ENCODE results near the gene TRAM2. TPM values are rescaled to one million over a fixed set of nuclear protein-coding genes. Genes with fewer than 3 reads are reported as not detected.
A peak's percentile ranks its signal among the peaks of the same experiment; 100 is the strongest.

The TRAM2 gene
- total and polyA plus RNA-seq, 5 experiments from 2014 or later, result 3.1 to 9.9 (median 4.9) TPM

DNA sequence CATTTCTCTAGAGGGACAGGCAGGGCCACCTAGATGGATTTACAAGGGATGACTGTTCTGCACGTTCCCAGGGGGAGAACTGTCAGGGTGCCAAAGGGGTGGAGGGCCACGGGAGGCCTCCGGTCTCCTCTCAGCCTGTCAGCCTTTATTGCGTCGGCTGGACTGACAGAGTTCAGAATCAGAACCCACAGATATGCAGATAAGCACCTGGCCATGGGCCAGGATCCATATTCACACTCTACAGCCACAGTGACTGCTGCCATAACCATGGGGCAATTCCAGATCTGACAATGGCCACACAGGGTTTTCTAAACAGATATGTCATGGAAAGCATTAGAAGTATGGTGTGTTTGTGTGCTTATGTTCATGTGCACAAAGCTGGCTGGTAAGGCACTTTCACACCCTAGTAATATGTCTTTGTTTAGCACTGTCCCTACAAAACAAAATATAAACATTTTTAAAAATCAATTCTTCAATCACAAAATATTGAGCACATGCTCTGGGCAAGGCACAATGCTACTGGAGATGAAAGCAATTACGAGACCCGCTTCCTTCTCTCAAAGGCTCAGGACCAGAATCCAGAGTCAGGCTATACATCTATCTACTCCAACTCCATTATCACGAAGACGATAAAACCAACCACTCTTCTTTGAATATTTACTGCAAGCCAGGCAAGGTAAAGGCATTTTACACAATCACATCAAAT lies 29.1 kb downstream of the TRAM2 start:
- H3K4me1 Mint-ChIP-seq, result peaks cover 29 to 79% (median 48%) of the 10 kb centered on the region in 4 donors
- POLR2A ChIA-PET, result no interaction called here
- H3K9me3 Mint-ChIP-seq, result no peaks in the 10 kb centered on the region
- H3K27ac Mint-ChIP-seq, result no peak overlapping the region
- H3K27me3 Mint-ChIP-seq, result no peaks in the 10 kb centered on the region
- no peak for DNase-seq
- ATAC-seq, result no peak
- no peak overlapping the region for H3K4me3 Mint-ChIP-seq
- H3K36me3 Mint-ChIP-seq, result peaks cover 0 to 22% (median 17%) of the 10 kb centered on the region in 3 donors

DNA sequence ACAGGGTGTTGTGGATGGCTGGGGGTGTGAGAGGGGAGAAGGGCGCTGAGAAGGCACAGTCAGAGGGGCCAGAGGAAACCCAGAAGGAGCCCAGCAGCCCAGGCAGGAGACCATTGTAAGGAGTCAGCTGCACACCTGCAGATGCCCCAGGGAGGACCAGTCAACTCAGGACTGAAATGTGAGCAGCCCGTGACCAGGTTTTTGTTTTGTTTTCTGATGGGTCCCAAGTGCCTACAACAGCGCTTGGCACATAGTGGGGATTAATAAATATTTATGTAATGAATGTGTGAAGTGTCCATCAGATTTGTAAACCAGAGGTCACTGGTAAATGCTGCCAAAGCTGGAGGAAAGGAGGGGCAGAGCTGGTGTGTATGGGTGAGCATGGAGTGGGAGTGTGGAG lies 30.2 kb downstream of the TRAM2 start:
- POLR2A ChIA-PET, result interaction anchor here (0.6 kb wide), 1 partner anchor 776 kb away, joined by 6 read pairs; no protein-coding TSS in a partner anchor
- H3K27me3 Mint-ChIP-seq, result no peaks in the 10 kb centered on the region
- DNase-seq, result no peak
- no peaks in the 10 kb centered on the region for H3K9me3 Mint-ChIP-seq
- peak overlapping the region in 1 of 10 donors; percentile 68 for H3K27ac Mint-ChIP-seq
- no peak for ATAC-seq
- no peak overlapping the region for H3K4me3 Mint-ChIP-seq
- peaks cover 0 to 19% (median 17%) of the 10 kb centered on the region in 3 donors for H3K36me3 Mint-ChIP-seq
- H3K4me1 Mint-ChIP-seq, result peaks cover 23 to 68% (median 42%) of the 10 kb centered on the region in 4 donors

DNA sequence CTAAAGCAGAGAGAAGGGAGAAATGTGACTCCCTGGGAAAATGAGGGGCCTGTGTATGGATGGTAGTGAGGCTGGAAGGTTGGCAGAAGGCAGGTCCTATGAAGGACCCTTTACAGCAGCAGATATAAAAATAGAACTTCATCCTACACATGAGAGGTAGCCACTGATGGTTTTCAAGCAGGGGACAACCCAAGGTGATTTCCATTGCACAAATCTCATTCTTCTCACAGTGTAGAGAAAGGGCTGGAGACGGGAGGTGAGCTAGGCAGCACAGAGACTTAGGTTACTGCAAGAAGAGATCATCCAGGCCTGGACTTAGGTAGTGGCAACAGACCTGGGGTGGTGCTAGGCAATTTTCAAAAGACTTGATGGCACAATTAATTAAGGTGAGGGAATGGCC lies 30.7 kb downstream of the TRAM2 start:
- H3K36me3 Mint-ChIP-seq, result peaks cover 0 to 19% (median 17%) of the 10 kb centered on the region in 3 donors
- POLR2A ChIA-PET, result no interaction called here
- H3K4me1 Mint-ChIP-seq, result peaks cover 19 to 63% (median 39%) of the 10 kb centered on the region in 4 donors
- H3K4me3 Mint-ChIP-seq, result no peak overlapping the region
- DNase-seq (no peak), ATAC-seq (no peak)
- no peaks in the 10 kb centered on the region for H3K27me3 Mint-ChIP-seq
- no peaks in the 10 kb centered on the region for H3K9me3 Mint-ChIP-seq
- peak overlapping the region in 2 of 10 donors; percentile 68 to 69 for H3K27ac Mint-ChIP-seq

DNA sequence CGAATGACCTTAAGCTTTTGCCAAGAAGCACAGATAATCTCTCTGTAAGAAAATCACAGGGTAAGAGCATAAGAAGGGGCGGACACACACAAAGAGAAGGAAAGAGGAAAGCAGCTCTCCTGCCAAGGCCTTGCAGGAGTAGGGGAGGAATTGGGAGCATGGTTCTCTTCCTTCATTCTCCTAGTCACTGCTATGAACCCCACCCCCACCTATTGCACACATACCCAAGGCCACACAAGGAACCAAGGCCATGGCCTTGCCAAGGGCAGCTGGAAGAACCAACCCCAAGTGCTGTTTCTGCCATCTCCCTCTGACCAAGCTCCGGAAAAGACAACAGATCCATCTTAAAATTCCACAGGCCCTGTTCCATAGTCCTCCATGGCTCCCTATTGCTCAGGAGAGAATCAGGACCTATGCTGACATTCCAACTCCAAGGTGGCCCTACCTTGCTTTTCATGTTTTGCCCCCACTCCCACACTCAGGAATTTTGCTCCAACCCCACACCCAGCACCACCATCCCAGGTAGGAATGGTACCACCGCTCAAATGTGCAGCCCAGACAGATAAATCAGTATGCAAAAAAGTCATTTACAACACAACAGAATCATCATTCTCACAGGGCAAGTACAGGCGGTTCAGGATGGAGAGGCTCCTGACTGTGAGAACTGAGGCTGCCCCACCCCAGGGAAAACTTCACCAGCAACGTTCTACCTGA lies 31.3 kb downstream of the TRAM2 start:
- Mint-ChIP-seq H3K27me3 (no peaks in the 10 kb centered on the region), H3K4me1 (peaks cover 14 to 58% (median 36%) of the 10 kb centered on the region in 4 donors), H3K9me3 (no peaks in the 10 kb centered on the region), H3K27ac (peak overlapping the region in 2 of 10 donors; percentile 68 to 69), H3K4me3 (no peak overlapping the region), H3K36me3 (peaks cover 0 to 19% (median 17%) of the 10 kb centered on the region in 3 donors)
- no peak for DNase-seq
- no peak for ATAC-seq
- POLR2A ChIA-PET, result interaction anchor here (0.6 kb wide), 1 partner anchor 172 kb away, joined by 4 read pairs; no protein-coding TSS in a partner anchor

DNA sequence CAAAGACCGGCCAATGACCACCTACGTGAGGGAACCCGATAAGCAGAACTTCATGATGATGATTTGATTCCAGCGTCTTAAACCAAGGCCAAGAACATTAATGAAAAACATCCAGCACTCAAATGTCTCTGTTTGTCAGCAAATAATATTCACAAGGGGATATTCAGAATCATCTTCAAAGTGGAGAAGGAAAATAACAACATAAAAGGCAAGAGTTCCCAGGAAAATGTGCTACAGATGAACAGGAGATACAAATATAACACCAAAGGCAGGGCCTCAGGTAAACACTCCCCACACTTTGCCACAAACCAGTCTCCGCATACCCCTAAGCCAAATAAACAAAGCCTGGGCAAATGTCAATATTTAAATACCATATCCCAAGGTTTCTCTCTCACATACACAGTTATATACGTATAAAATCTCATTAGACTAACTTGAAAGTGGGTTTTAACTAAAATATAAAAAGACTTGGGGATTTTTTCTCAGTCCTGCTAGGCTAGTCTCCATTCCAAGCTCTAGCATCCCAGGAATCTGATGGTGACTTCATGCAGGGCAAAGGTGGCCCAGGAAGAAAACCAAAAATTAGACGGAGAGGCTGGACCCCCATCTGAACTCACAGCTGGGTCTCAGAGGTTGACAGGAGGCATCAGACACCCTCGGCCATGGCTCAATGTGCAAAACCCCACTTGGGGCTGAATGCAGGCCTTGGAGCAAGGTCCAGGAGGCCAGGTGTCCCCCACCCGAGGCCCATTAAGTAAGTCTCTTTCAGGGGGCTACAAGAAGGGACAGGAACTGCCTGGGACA lies 32.1 kb downstream of the TRAM2 start:
- Mint-ChIP-seq H3K9me3 (no peaks in the 10 kb centered on the region), H3K36me3 (peaks cover 0 to 18% (median 14%) of the 10 kb centered on the region in 3 donors), H3K27me3 (no peaks in the 10 kb centered on the region), H3K4me3 (no peak overlapping the region), H3K4me1 (peaks cover 12 to 51% (median 36%) of the 10 kb centered on the region in 4 donors), H3K27ac (peak overlapping the region in 2 of 10 donors; percentile 2 to 68)
- POLR2A ChIA-PET, result no interaction called here
- ATAC-seq, result no peak
- DNase-seq, result no peak

DNA sequence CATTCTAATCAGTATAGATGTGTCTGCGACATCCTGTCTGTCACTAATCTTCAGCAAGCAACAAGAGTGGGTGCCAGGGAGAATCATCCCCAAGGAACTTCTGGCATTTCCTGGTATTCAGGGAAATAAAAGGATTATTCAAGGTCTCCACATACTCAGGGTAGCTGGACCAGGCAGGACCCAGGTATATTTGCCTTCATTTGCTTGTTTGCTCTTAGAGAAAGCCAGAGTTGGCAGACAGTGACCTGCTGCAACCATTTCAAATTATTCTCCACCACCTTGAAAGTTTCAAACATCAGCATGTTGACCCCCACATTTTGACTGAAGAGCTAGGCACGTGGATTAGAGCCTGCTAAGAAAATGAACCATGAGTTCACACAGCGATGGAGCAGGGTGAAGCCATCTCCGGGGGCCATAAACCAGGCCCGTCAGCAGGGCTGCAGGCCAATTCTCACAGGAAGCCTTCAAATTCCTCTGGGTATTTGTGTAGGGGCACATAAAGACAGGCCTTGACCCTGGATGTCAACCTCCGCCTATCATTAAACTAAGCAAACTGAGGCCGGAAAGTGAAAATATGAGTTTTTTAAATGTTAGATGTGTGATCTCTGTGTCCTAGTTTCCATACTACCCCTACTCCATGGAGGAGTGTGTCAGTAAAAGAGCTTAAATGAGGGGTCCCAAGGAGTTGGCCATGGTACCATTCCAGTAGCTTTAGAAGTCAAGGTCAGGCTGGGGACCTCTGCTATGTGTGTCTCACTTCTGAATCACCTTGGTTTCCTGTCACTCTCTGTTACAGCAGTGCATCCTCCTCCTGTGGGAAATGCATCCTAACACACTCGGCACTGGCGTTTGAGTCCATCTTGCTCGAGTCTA lies 32.9 kb downstream of the TRAM2 start:
- POLR2A ChIA-PET, result no interaction called here
- H3K27ac Mint-ChIP-seq, result peak overlapping the region in 1 of 10 donors; percentile 2
- DNase-seq (no peak), ATAC-seq (no peak)
- H3K4me3 Mint-ChIP-seq, result no peak overlapping the region
- H3K4me1 Mint-ChIP-seq, result peaks cover 12 to 47% (median 39%) of the 10 kb centered on the region in 4 donors
- peaks cover 0 to 15% (median 11%) of the 10 kb centered on the region in 3 donors for H3K36me3 Mint-ChIP-seq
- H3K27me3 Mint-ChIP-seq, result no peaks in the 10 kb centered on the region
- H3K9me3 Mint-ChIP-seq, result no peaks in the 10 kb centered on the region

DNA sequence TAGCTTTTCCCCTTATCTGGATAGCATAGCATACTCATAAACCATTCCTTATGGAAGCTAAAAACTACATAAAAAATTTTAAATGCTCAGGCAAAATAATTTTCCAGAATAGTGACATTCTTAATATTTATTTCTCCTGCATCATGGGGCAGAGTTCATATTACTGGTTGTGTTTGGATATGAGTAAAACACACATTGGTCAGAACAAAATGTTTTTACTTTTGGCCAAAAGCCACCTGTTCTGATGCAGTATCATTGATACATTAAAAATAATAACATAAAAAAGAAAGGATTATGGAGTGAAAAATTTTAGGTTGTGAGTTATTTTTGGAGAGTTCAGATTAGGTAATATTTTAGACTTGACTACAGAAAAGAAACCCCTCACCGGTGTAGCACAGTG lies 33.6 kb downstream of the TRAM2 start:
- no peaks in the 10 kb centered on the region for H3K27me3 Mint-ChIP-seq
- H3K4me3 Mint-ChIP-seq, result no peak overlapping the region

DNA sequence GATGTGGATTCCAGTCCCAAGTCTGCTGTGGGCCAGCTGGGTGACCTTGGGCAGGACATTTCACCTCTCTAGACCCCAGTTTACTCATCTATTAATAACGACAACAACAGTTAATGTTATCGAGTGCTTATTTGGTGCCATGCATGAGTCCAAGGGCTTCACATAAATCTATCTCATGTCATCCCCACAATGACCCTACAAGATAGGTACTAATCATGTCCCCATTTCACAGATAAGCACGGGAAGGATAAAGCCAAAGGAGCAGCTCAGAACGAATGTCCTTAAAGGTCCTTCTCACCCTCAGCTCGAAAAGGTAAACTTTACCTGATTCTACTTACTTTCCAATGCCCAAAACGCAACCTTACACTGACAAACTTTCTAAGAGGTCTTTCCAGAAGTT lies 35.7 kb downstream of the TRAM2 start:
- Mint-ChIP-seq H3K27ac (no peak overlapping the region), H3K9me3 (no peaks in the 10 kb centered on the region), H3K36me3 (peaks cover 0 to 11% (median 7%) of the 10 kb centered on the region in 3 donors), H3K4me1 (peaks cover 32 to 56% (median 44%) of the 10 kb centered on the region in 4 donors), H3K4me3 (no peak overlapping the region), H3K27me3 (no peaks in the 10 kb centered on the region)
- DNase-seq (no peak), ATAC-seq (no peak)
- POLR2A ChIA-PET, result no interaction called here

More for the DNA sequence above, 33.6 kb downstream of the TRAM2 start:
- peaks cover 19 to 50% (median 41%) of the 10 kb centered on the region in 4 donors for H3K4me1 Mint-ChIP-seq
- no peak overlapping the region for H3K27ac Mint-ChIP-seq
- ATAC-seq, result no peak
- H3K9me3 Mint-ChIP-seq, result no peaks in the 10 kb centered on the region
- peaks cover 0 to 15% (median 11%) of the 10 kb centered on the region in 3 donors for H3K36me3 Mint-ChIP-seq
- POLR2A ChIA-PET, result no interaction called here
- no peak for DNase-seq

DNA sequence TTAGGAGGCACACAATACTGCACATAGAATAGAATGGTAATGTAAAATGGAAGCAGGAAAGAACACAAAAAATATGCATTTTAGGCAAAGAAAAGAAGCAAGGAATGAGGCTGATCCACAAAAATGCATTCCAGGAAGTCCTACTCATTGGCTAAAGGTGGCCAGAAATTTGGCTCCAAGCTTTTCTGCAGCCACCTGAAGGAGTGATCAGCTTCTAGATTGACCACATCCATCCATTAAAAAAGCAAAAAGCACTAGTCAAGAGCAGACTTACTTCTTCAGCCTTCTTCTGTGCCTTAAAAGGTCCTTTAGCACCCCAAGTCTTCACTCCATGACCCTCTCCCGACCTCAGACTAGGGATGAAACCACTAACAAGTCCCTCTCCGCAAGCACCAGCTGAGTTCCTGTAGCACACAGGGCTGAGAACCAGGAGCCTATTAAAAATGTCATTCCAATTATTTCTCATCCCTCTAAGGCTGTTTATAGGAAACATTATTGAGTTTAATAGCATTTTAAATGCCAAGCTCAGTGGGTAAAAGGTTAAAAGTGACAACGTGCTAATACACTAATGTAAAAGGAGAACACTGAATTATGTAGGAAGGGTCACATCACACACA lies 36.5 kb downstream of the TRAM2 start:
- POLR2A ChIA-PET, result no interaction called here
- no peaks in the 10 kb centered on the region for H3K27me3 Mint-ChIP-seq
- DNase-seq (no peak), ATAC-seq (no peak)
- no peak overlapping the region for H3K27ac Mint-ChIP-seq
- H3K4me1 Mint-ChIP-seq, result peaks cover 30 to 58% (median 48%) of the 10 kb centered on the region in 4 donors
- H3K9me3 Mint-ChIP-seq, result no peaks in the 10 kb centered on the region
- no peak overlapping the region for H3K4me3 Mint-ChIP-seq
- peaks cover 0 to 11% (median 9%) of the 10 kb centered on the region in 3 donors for H3K36me3 Mint-ChIP-seq

DNA sequence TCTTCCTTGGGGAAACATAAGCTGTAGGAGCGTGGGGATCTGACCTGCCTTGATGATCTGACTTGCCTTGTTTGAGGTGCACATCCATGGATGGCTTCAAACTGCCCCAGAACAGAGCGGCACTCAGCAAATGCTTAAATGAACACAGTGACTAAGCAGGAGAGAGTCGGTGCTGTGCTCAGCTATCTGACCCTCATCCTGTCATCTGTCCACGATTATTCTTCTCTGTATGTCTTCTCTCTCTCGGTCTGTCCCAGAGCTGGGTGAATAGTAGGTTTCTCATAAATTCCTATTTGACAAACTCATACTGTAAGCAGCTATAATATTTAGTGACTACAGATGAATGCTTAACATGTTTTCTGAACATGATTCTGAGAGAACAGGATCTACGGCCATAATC lies 37.3 kb downstream of the TRAM2 start:
- Mint-ChIP-seq H3K4me3 (no peak overlapping the region), H3K27me3 (no peaks in the 10 kb centered on the region), H3K9me3 (no peaks in the 10 kb centered on the region), H3K27ac (no peak overlapping the region), H3K36me3 (peaks cover 0 to 17% (median 9%) of the 10 kb centered on the region in 3 donors), H3K4me1 (peaks cover 34 to 62% (median 52%) of the 10 kb centered on the region in 4 donors)
- POLR2A ChIA-PET, result no interaction called here
- ATAC-seq, result no peak
- DNase-seq, result no peak

DNA sequence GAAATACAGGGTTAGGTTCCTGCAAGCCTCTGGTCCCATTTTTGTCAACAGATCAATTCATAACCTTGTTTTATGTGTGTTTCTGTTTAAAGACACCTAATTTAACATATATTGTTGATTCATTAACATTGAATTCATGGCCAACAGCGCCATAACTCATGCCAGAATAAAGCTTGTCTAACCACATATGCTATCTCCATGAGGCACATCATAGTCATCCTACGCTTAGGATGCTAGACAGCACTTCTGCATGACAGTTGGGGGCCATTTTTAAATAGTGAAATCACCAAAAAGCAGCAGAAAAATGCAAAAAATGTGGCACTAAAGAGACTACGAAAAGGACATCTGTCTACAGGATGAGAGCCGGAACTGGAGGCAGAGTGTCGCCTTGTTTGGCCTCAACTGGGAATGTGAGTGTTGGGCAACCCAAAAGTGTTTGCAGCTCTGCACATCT lies 37.9 kb downstream of the TRAM2 start:
- ATAC-seq (no peak), DNase-seq (no peak)
- Mint-ChIP-seq H3K27ac (no peak overlapping the region), H3K27me3 (no peaks in the 10 kb centered on the region), H3K36me3 (peaks cover 0 to 23% (median 7%) of the 10 kb centered on the region in 3 donors), H3K4me1 (peaks cover 34 to 59% (median 50%) of the 10 kb centered on the region in 4 donors), H3K4me3 (no peak overlapping the region), H3K9me3 (no peaks in the 10 kb centered on the region)
- POLR2A ChIA-PET, result no interaction called here

Measured in naive thymus-derived CD8-positive, alpha-beta T cell (primary cell).